ENCODE measurements around the gene RELCH.

DNA sequence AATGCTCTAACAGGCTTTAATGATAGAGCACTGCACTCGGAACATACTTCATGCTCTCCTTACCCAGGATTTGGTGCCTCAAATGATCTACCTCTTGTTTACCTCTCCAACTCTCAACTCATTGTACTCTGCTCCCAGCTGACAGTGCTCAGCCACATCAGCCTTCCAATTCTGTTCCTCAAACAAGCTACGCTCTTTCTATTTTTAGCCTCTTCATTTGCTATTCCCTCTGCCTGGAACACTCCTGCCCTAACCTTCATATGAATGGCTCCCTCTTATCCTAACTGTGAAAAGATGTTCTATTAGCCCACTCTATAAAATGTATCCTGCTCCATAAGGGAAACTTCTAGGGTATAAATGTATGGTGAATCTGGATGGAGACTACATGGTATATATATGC lies 42.7 kb upstream of the RELCH start:
- TF ChIP-seq, protein P1, sequence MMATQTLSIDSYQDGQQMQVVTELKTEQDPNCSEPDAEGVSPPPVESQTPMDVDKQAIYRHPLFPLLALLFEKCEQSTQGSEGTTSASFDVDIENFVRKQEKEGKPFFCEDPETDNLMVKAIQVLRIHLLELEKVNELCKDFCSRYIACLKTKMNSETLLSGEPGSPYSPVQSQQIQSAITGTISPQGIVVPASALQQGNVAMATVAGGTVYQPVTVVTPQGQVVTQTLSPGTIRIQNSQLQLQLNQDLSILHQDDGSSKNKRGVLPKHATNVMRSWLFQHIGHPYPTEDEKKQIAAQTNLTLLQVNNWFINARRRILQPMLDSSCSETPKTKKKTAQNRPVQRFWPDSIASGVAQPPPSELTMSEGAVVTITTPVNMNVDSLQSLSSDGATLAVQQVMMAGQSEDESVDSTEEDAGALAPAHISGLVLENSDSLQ (IDR thresholded peaks at IDR 0.05), result no peak
- TF ChIP-seq RFX5 (IDR thresholded peaks at IDR 0.05; ENCODE audit: low read depth, low read length), result no peak
- TF ChIP-seq, protein P2, sequence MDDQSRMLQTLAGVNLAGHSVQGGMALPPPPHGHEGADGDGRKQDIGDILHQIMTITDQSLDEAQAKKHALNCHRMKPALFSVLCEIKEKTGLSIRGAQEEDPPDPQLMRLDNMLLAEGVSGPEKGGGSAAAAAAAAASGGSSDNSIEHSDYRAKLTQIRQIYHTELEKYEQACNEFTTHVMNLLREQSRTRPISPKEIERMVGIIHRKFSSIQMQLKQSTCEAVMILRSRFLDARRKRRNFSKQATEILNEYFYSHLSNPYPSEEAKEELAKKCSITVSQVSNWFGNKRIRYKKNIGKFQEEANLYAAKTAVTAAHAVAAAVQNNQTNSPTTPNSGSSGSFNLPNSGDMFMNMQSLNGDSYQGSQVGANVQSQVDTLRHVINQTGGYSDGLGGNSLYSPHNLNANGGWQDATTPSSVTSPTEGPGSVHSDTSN (IDR thresholded peaks at IDR 0.05; ENCODE audit: insufficient replicate concordance, low read depth, low read length), result no peak
- TF ChIP-seq CEBPB (IDR thresholded peaks at IDR 0.05; ENCODE audit: borderline replicate concordance in 1 of 2, low read depth in 2 of 2, low read length in 2 of 2), result no peak
- no peak for TF ChIP-seq EZH2 (IDR thresholded peaks at IDR 0.05; ENCODE audit: borderline replicate concordance, control insufficient read depth, low read depth, low read length)
- TF ChIP-seq MEF2A (IDR thresholded peaks at IDR 0.05; ENCODE audit: insufficient read depth, low read depth, low read length), result no peak
- TF ChIP-seq, protein P3, sequence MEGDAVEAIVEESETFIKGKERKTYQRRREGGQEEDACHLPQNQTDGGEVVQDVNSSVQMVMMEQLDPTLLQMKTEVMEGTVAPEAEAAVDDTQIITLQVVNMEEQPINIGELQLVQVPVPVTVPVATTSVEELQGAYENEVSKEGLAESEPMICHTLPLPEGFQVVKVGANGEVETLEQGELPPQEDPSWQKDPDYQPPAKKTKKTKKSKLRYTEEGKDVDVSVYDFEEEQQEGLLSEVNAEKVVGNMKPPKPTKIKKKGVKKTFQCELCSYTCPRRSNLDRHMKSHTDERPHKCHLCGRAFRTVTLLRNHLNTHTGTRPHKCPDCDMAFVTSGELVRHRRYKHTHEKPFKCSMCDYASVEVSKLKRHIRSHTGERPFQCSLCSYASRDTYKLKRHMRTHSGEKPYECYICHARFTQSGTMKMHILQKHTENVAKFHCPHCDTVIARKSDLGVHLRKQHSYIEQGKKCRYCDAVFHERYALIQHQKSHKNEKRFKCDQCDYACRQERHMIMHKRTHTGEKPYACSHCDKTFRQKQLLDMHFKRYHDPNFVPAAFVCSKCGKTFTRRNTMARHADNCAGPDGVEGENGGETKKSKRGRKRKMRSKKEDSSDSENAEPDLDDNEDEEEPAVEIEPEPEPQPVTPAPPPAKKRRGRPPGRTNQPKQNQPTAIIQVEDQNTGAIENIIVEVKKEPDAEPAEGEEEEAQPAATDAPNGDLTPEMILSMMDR (IDR thresholded peaks at IDR 0.05 in 2 of 3, conservative IDR thresholded peaks at IDR 0.05 in 1 of 3; ENCODE audit: control insufficient read depth in 2 of 3, extremely low read depth in 1 of 3, insufficient read depth in 1 of 3, low read depth in 3 of 3, low read length in 3 of 3), result no peak
